Thyroid gland (tissue), 4 donors: Measurements from ENCODE around the gene ASIP.

Experiments used
- POLR2A ChIP-seq, 2 donors: fragments of 450-650 bp; IDR thresholded peaks; one replicate each; pipeline ENCODE4 v1.6.1; 2017; ENCODE audit warnings: antibody characterized with exemption in 2 of 2, mild to moderate bottlenecking in 2 of 2, moderate library complexity in 1 of 2
- TF ChIP-seq, protein P1 (sequence below), 6 experiments: fragments of 200-600 bp in 3 of 6; fragments of 450-650 bp in 3 of 6; sonication (generic) in 3 of 6; IDR thresholded peaks; one replicate each; pipeline ENCODE4 v1.5.1; 2016 to 2019; ENCODE audit warnings: antibody characterized with exemption in 6 of 6, mild to moderate bottlenecking in 2 of 6, inconsistent platforms in 1 of 6, moderate library complexity in 1 of 6

DNA sequence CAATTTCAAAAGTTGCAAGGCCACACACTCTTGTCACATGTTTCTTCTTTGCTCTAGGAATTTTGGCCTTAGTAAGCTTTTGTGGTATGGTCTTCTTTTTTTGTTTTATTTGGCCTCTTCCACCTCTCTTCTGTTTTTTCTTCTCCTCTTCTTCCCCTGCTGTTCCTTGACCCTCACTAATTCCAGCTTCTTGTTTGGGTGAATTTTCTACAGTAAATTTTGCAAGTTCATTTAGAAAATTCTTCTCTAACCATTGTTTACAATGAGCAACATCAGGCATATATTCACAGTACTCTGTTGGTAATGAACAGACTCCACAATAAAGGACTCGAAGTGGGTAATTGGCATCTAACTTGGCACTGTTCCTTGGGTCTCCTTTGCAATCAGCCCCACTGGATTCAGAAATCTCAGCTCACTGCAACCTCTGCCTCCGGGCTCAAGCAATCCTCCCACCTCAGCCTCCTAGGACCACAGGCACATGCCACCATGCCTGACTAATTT lies 5.0 kb downstream of the ASIP start:
- TF ChIP-seq, protein P1, sequence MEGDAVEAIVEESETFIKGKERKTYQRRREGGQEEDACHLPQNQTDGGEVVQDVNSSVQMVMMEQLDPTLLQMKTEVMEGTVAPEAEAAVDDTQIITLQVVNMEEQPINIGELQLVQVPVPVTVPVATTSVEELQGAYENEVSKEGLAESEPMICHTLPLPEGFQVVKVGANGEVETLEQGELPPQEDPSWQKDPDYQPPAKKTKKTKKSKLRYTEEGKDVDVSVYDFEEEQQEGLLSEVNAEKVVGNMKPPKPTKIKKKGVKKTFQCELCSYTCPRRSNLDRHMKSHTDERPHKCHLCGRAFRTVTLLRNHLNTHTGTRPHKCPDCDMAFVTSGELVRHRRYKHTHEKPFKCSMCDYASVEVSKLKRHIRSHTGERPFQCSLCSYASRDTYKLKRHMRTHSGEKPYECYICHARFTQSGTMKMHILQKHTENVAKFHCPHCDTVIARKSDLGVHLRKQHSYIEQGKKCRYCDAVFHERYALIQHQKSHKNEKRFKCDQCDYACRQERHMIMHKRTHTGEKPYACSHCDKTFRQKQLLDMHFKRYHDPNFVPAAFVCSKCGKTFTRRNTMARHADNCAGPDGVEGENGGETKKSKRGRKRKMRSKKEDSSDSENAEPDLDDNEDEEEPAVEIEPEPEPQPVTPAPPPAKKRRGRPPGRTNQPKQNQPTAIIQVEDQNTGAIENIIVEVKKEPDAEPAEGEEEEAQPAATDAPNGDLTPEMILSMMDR (IDR thresholded peaks at IDR 0.05), result no peak
- TF ChIP-seq POLR2A (IDR thresholded peaks at IDR 0.05), result no peak
